Choroid plexus epithelial cell (primary cell): ENCODE measurements around the gene TMEM35B.

Source experiments
- DNase-seq: peaks from one replicate; pipeline ENCODE4 v3.0.0-alpha.2; 2010; ENCODE audit warnings: low read depth
- H3K4me3 ChIP-seq: 2 replicates; pipeline ENCODE4 v1.5.1; 2011; ENCODE audit warnings: low read depth, mild to moderate bottlenecking, control low read depth, low read length, moderate library complexity
- TF ChIP-seq, protein P1 (sequence below): conservative IDR thresholded peaks from 2 replicates; pipeline ENCODE4 v1.5.1; 2011; ENCODE audit warnings: low read depth, mild to moderate bottlenecking, control low read depth, inconsistent platforms, low read length, moderate library complexity

The TMEM35B gene

DNA sequence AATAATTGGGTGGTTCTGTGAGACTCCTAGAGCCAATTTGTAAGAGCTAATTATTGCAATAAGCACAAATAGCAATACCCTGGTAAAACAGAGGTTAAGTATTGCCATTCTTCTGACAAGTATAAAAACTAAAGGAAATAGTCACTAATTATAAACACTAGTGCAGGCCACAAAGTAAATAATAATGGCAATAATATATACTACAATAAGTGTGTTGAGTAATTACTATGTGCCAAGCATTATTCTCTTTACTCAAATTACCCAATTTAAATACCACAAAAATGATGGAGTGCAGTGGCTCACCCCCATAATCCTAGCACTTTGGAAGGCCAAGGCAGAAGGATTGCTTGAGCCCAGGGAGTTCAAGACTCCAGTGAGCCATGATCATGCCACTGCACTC, 31.3 kb upstream of the TMEM35B start:
- TF ChIP-seq, protein P1, sequence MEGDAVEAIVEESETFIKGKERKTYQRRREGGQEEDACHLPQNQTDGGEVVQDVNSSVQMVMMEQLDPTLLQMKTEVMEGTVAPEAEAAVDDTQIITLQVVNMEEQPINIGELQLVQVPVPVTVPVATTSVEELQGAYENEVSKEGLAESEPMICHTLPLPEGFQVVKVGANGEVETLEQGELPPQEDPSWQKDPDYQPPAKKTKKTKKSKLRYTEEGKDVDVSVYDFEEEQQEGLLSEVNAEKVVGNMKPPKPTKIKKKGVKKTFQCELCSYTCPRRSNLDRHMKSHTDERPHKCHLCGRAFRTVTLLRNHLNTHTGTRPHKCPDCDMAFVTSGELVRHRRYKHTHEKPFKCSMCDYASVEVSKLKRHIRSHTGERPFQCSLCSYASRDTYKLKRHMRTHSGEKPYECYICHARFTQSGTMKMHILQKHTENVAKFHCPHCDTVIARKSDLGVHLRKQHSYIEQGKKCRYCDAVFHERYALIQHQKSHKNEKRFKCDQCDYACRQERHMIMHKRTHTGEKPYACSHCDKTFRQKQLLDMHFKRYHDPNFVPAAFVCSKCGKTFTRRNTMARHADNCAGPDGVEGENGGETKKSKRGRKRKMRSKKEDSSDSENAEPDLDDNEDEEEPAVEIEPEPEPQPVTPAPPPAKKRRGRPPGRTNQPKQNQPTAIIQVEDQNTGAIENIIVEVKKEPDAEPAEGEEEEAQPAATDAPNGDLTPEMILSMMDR: no peak
- no peak overlapping the region for H3K4me3 ChIP-seq
- DNase-seq: no peak

DNA sequence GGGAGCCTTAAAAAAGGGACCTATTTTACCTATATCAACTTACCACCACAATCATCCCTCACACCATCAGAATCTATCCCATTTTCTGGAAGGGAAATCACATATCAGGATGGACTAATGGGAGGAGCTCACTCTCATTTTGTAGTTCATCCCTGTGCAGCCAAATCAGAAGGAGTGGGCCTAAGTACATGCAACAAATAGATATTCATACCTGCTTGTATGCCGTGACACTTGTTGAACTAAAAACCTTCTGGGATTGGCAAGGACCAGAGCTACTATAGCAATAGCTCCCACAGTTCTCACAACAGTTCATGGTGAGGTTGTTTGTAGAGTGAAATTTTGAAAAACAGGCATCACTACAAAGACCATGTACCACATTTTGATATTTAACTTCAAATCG, 29.3 kb upstream of the TMEM35B start:
- H3K4me3 ChIP-seq: no peak overlapping the region
- DNase-seq: no peak
- TF ChIP-seq, protein P1: no peak

DNA sequence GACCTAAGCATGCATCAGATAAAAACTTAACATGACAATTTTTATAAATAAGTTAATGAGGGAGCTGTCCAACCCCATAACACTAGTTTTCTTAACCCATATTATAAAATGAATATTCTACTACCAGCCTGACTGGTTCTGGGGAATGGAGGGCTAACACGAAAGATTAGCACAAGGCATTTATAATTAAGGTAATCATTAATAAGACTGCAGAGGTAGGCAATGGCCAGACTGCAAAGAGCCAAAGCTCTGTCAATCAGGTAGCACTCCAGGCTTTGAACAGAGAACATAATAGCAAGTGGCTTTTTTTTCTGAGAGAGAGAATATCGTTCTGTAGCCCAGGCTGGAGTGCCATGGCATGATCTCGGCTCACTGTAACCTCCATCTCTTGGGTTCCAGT, 20.6 kb upstream of the TMEM35B start:
- DNase-seq: no peak

DNA sequence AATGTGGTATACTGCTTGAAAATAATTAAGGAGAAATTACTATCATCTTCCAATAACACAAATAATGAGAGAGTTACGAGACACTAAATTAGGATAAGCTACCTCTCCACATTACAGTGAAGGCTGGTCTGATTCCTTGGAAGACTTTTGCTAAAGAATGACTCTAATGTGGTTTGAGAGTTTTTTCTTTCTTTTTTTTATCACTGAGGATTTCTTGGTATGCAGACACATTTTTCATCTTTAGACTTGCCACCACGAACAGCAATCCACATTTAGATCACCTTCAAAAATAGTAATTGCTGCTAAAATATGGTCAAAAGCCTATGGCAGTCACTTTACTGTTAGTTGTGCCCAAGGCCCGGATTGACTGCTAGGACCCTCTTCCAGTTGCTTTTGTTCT, 16.6 kb upstream of the TMEM35B start:
- DNase-seq: peak; percentile 57
- no peak overlapping the region for H3K4me3 ChIP-seq
- TF ChIP-seq, protein P1: no peak

More for the DNA sequence above, 20.6 kb upstream of the TMEM35B start:
- H3K4me3 ChIP-seq: no peak overlapping the region
- TF ChIP-seq, protein P1: no peak

DNA sequence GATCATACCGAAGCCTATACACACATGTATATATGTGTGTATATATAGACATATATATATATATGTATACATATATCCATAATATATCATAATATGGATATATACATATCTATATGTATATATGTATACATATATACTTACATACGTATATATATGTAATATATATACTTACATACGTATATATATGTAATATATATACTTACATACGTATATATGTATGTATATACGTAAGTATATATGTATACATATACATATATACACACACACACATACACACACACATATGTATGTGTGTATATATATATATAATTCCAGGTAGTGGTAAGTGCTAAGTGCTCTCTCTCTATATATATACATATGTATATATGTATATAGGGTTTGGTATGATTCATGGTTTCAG, 9.7 kb upstream of the TMEM35B start:
- TF ChIP-seq, protein P1: no peak
- no peak overlapping the region for H3K4me3 ChIP-seq
- no peak for DNase-seq

DNA sequence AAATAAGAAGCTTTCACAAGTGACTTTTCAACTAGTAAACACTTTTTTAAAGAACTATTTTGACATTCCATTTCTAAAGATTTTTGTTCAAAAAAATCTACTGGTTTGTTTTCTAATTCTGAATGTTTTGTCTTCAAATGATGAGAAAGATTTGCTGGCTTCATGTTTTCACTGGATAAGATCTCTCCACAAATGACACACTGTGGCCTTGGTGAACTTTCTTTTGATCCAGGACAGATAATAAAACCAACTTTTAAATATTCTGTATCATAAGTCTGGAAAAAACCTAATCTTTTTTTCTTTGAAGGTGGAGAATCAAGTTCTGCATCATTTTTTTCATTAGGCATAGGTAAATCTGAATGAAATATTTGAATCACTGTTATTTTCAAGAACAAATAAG, 3.4 kb upstream of the TMEM35B start:
- TF ChIP-seq, protein P1: no peak
- no peak for DNase-seq
- no peak overlapping the region for H3K4me3 ChIP-seq

DNA sequence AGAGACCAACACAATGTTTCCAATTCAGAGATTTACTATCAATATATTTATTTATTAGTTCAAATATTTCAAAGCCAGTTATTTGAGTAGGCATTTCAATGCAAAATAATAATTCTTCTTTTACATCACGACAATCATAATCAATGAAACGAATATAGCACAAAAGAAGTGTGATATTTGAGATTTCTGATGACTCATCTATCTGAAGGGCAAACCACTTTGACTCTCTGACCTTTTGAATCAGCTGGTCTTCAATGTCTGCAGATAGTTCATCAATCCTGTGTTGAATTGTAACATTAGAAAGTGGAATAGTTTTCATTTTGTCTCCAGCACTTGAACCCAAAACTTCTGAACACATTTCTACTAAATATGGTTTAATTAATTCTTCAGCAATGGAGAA, 3.0 kb upstream of the TMEM35B start:
- TF ChIP-seq, protein P1: no peak
- H3K4me3 ChIP-seq: no peak overlapping the region

More for the DNA sequence above, 3.0 kb upstream of the TMEM35B start:
- DNase-seq: no peak
